ENCODE data around the gene WSCD1.

WSCD1 gene

DNA sequence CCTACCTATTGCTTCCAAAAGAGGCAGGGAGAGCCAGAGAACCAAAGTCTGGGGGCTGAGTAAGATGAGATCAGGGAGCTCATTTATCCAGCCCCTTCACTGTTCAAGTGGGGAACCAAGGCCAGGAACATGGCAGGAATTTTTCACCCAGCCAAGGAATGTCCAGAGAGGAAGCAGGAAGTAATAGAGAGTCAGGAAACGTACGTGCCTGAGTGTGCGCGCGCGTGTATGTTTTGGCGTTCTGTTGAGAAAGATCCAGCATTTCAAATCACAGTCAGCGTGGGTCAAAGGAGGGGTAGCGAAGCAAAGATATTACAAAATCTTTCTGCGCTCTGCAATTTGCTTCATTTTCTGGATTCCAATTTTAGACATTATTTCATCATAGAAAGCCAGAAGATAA, 41.9 kb upstream of the WSCD1 start:
- H3K4me3 ChIP-seq (ENCODE audit: low read length): no peak overlapping the region
- TF ChIP-seq, protein P1, sequence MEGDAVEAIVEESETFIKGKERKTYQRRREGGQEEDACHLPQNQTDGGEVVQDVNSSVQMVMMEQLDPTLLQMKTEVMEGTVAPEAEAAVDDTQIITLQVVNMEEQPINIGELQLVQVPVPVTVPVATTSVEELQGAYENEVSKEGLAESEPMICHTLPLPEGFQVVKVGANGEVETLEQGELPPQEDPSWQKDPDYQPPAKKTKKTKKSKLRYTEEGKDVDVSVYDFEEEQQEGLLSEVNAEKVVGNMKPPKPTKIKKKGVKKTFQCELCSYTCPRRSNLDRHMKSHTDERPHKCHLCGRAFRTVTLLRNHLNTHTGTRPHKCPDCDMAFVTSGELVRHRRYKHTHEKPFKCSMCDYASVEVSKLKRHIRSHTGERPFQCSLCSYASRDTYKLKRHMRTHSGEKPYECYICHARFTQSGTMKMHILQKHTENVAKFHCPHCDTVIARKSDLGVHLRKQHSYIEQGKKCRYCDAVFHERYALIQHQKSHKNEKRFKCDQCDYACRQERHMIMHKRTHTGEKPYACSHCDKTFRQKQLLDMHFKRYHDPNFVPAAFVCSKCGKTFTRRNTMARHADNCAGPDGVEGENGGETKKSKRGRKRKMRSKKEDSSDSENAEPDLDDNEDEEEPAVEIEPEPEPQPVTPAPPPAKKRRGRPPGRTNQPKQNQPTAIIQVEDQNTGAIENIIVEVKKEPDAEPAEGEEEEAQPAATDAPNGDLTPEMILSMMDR (conservative IDR thresholded peaks at IDR 0.05; ENCODE audit: low read length): no peak
- DNase-seq (ENCODE audit: low read depth): no peak

DNA sequence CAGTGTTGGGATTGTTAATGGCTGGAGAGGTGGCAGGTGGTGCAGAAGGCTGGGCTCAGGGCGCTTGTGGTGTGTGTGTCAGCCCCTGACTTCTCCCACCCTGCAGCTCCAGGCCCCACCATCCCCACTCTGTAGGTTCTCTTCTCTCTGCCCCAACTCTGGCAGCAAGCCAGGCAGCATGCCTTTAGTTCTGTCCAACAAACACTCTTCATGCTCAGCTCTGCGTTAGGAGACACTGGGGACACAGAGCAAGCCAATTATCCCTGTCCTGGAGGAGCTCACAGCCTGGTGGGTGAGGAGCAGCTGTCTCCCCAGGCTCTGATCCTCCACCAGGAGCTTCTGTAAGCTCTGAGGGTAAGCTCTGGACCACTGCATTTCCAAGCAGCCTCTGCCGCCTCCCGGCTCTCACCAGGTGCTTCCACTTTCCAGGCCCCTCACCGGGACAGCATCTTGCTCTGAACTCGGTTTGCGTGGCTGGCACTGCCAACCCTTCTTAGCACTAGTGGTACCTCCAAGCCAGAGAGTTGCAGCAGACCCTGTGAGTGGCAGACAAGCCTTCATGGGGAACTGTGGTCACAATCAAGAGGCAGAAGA, 34.3 kb upstream of the WSCD1 start:
- H3K4me3 ChIP-seq (ENCODE audit: low read length): no peak overlapping the region
- no peak for DNase-seq (ENCODE audit: low read depth)
- TF ChIP-seq, protein P1 (conservative IDR thresholded peaks at IDR 0.05; ENCODE audit: low read length): no peak

DNA sequence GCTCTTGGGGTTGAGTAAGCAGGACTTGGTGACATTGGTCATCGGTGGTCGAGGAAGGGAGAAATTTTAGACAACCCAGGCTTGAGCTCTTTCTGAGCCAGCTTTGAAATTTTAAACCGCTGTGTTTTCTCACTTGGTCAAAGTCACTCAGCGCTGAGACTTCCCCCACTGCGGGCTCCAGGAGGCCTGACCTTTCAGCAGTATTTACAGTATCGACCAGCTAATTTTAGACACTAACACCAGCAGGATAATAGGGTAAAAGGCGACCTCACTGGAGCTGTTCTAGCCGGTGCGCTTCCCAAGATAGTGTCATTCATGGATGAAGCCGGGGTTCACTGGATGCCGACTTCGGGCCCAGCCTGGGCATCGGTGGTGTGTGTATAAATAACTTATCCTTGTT, 29.7 kb upstream of the WSCD1 start:
- TF ChIP-seq, protein P1 (conservative IDR thresholded peaks at IDR 0.05; ENCODE audit: low read length): no peak
- H3K4me3 ChIP-seq (ENCODE audit: low read length): no peak overlapping the region
- no peak for DNase-seq (ENCODE audit: low read depth)

DNA sequence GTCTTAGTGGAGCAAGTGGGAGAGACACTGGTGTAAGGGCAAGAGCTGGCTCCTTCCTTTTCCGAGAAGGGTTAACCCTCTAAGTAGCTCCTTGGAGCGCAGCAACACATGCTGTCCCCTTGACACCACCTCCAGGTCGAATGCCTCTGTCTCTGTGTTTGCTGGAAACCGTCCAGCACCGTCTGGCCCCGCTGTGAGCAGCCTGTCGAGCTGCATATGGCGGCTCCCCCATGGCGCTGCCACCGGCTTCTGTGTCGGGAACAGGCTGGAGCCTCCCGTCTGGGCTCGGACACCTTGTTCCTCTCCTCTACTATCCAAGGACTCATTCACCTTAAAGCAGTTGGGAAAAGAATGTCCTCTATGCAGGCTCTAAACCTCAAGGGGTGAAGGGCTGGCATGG, 28.9 kb upstream of the WSCD1 start:
- DNase-seq (ENCODE audit: low read depth): no peak
- no peak overlapping the region for H3K4me3 ChIP-seq (ENCODE audit: low read length)
- TF ChIP-seq, protein P1 (conservative IDR thresholded peaks at IDR 0.05; ENCODE audit: low read length): no peak

DNA sequence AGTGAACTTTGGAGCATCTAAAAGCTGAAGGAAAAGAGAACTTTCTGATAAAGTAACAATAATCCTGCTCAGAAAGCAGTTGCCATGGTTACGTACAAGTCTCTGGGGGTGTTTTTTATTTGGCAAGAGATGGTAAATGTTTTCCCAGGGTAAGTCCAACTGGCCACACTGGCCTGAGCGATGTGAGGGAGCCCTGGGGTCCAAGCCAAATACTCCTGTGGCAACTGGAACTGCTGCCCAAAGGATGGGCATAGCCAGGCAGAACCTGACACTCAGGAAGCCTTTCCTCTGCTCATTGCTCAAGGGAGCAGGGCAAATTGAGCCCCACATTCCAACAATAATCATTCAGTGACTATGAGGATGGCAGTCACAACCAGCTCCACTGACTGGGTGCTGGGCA, 26.8 kb upstream of the WSCD1 start:
- TF ChIP-seq, protein P1 (conservative IDR thresholded peaks at IDR 0.05; ENCODE audit: low read length): no peak

DNA sequence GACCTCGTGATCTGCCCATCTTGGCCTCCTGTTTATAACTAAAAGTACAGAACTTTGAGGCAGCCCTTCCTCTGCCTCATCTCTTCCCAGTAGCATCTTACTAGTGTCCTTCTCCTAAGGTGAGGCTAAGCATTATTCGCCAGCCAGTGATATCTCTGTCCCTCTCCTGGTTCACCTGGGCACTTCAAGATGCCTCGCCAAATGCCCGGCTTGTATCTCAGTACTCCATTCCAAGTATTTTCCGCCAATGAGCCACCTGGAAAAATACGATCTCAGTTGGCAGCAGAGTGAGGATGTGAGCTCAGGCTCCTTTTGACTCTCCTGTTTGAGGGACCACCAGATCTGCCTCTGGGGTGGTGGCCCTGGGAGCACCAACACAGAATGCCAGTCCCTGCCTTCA, 25.9 kb upstream of the WSCD1 start:
- no peak overlapping the region for H3K4me3 ChIP-seq (ENCODE audit: low read length)
- TF ChIP-seq, protein P1 (conservative IDR thresholded peaks at IDR 0.05; ENCODE audit: low read length): no peak
- no peak for DNase-seq (ENCODE audit: low read depth)

More for the DNA sequence above, 26.8 kb upstream of the WSCD1 start:
- no peak overlapping the region for H3K4me3 ChIP-seq (ENCODE audit: low read length)
- DNase-seq (ENCODE audit: low read depth): no peak

DNA sequence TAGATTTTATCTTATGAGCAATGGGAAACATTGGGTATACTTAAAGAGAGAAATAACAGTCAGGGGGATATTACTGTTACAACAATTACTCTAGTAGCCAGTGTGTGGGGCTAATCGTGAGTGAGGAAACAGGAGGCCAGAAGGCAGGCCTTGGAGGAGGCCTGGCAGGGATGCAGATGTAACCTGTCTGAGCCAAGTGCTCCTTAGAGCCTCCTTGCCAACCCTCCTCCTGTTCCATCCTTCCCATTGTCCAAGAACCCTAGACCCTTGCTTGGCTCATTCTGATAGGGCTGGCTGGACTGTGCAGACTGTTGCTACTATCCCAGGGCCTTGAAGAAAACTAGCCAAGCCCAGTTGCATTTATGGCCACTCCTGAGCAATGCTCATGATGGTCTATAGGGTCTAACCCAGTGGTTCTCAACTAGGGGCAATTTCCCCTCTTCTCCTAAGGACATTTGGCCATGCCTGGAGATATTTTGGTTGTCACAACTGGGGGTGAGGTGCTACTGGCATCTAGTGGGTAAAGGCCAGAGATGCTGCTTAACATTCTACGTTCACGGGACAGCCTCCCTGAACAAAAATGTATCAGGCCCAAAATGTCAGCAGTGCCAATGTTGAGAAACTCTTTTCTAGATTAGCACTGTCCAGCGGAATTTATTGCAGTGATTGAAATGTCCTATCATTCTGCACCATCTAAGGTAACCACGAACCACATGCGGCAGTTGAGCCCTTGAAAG, 24.4 kb upstream of the WSCD1 start:
- TF ChIP-seq, protein P1 (conservative IDR thresholded peaks at IDR 0.05; ENCODE audit: low read length): no peak
- no peak for DNase-seq (ENCODE audit: low read depth)

More for the DNA sequence above, 24.4 kb upstream of the WSCD1 start:
- H3K4me3 ChIP-seq (ENCODE audit: low read length): no peak overlapping the region

All from AG10803 (cell line).